ENCODE results near the gene GRID1.

GRCh38 chr10:85599081-85599480 is 767.5 kb downstream of the GRID1 start:
- TF ChIP-seq POLR2A (IDR thresholded peaks at IDR 0.05) (no peak), CTCF (IDR thresholded peaks at IDR 0.05) (no peak), POLR2AphosphoS5 (IDR thresholded peaks at IDR 0.05; ENCODE audit: insufficient read depth in 1 of 2, low read depth in 1 of 2) (no peak)
